Astrocyte (in vitro differentiated cells and primary cell): ENCODE results near the gene C12orf57.

Experiments
- CTCF ChIP-seq: IDR thresholded peaks from 2 replicates; pipeline ENCODE4 v1.5.1; 2011; ENCODE audit warnings: low read depth, mild to moderate bottlenecking, inconsistent platforms, low read length, moderate library complexity; ENCODE audit not compliant: insufficient read depth
- EZH2 ChIP-seq: IDR thresholded peaks from 2 replicates; pipeline ENCODE4 v1.6.1; 2012; ENCODE audit warnings: mild to moderate bottlenecking, low read length, inconsistent platforms; ENCODE audit not compliant: insufficient read depth

- no peak for TF ChIP-seq CTCF
- peak; percentile 33 for TF ChIP-seq EZH2
These were observed 5.2 kb upstream of the C12orf57 start for GRCh38 chr12:6938353-6939190.
